GM12875 (cell line): ENCODE results near the gene PARD3.

Experiments used
- H3K4me3 ChIP-seq: one replicate; pipeline ENCODE4 v1.5.1; 2011; ENCODE audit warnings: low read depth, low read length, control low read depth
- CTCF ChIP-seq: IDR thresholded peaks from 2 replicates; pipeline ENCODE4 v1.5.1; 2011; ENCODE audit warnings: low read depth, mild to moderate bottlenecking, control low read depth, inconsistent platforms, low read length, moderate library complexity, borderline replicate concordance; ENCODE audit not compliant: insufficient read depth

Gene PARD3

GRCh38 chr10:34719746-34720145 lies 95.3 kb downstream of the PARD3 start:
- no peak overlapping the region for H3K4me3 ChIP-seq
- TF ChIP-seq CTCF = no peak

GRCh38 chr10:34719328-34719727 lies 95.8 kb downstream of the PARD3 start:
- H3K4me3 ChIP-seq = no peak overlapping the region

GRCh38 chr10:34717429-34717828 lies 97.7 kb downstream of the PARD3 start:
- TF ChIP-seq CTCF = no peak
- H3K4me3 ChIP-seq = no peak overlapping the region

More at GRCh38 chr10:34719328-34719727, 95.8 kb downstream of the PARD3 start:
- TF ChIP-seq CTCF = no peak

- no peak overlapping the region for H3K4me3 ChIP-seq
- TF ChIP-seq CTCF = no peak
These were observed 98.1 kb downstream of the PARD3 start for GRCh38 chr10:34716958-34717357.

GRCh38 chr10:34716234-34716633 lies 98.9 kb downstream of the PARD3 start:
- H3K4me3 ChIP-seq = no peak overlapping the region
- no peak for TF ChIP-seq CTCF

DNA sequence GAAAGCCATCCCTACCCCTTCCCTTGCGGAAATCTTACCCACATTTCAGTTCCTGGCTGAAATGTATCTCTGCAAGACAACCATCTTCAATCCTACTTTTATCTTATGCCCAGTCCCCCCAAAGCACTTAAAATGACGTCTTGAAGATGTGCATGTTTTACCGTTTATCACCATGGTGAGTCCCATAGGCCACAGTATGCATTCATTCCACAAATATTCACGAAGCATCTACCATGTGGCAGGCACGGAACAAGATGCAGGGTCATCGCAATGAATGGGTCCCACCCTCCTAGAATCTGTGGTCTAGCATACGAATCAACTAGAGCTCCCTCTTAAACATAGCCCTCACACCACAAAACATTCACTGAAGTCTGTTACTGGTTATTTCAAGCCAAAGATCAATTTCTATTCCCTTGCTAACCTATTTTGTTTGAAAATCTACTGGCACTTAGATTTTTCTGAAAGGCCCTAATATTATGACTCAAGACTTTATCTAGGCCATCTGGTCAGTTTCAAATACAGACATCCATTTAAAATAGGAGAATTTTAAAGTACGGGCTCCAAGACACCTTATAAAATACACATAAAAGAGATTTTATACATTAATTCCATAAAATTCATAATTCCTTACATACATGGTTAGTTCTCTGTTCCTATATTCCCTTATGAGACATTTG lies 99.4 kb downstream of the PARD3 start:
- TF ChIP-seq CTCF = no peak
- H3K4me3 ChIP-seq = no peak overlapping the region

DNA sequence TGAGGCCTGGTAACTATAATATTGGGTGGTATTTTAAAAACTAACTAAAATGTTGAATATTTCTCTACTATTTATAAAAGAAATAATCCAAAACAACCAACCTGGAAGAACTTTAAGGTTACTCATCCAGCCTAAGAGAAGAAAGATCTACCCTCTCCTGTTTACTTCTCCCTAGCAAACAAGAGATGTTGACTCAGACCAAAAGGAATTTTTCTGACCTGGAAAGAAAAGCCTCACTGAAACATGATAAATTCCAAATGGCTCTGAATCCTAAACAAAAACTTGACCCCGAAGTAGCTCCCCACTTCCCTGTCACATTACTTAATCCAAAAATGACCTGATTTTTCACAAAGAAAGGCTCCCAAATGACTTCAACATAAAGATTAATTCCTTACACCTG lies 101.2 kb downstream of the PARD3 start:
- TF ChIP-seq CTCF = no peak

More for the DNA sequence above, 101.2 kb downstream of the PARD3 start:
- no peak overlapping the region for H3K4me3 ChIP-seq
